ENCODE data around the gene CYP2F1. TPM values are rescaled to one million over a fixed set of nuclear protein-coding genes. Genes with fewer than 3 reads are reported as not detected.

The CYP2F1 gene, protein sequence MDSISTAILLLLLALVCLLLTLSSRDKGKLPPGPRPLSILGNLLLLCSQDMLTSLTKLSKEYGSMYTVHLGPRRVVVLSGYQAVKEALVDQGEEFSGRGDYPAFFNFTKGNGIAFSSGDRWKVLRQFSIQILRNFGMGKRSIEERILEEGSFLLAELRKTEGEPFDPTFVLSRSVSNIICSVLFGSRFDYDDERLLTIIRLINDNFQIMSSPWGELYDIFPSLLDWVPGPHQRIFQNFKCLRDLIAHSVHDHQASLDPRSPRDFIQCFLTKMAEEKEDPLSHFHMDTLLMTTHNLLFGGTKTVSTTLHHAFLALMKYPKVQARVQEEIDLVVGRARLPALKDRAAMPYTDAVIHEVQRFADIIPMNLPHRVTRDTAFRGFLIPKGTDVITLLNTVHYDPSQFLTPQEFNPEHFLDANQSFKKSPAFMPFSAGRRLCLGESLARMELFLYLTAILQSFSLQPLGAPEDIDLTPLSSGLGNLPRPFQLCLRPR
- not detected in 2 replicates for polyA plus RNA-seq (2011; rRNA removed)
- not detected in 2 replicates for polyA minus RNA-seq (2011; rRNA and poly(A)+ RNA removed)

- DNase-seq (ENCODE audit: low read depth, low spot score), result no peak
- no peak within 1 kb of the TSS for H3K27ac ChIP-seq (ENCODE audit: low read depth, low read length)
- TF ChIP-seq, protein P1, sequence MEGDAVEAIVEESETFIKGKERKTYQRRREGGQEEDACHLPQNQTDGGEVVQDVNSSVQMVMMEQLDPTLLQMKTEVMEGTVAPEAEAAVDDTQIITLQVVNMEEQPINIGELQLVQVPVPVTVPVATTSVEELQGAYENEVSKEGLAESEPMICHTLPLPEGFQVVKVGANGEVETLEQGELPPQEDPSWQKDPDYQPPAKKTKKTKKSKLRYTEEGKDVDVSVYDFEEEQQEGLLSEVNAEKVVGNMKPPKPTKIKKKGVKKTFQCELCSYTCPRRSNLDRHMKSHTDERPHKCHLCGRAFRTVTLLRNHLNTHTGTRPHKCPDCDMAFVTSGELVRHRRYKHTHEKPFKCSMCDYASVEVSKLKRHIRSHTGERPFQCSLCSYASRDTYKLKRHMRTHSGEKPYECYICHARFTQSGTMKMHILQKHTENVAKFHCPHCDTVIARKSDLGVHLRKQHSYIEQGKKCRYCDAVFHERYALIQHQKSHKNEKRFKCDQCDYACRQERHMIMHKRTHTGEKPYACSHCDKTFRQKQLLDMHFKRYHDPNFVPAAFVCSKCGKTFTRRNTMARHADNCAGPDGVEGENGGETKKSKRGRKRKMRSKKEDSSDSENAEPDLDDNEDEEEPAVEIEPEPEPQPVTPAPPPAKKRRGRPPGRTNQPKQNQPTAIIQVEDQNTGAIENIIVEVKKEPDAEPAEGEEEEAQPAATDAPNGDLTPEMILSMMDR (IDR thresholded peaks at IDR 0.05; ENCODE audit: low read depth, low read length), result no peak
- ChIA-PET POLR2A (no interaction called here), CTCF (no interaction called here)
- peaks cover 6% of the 10 kb centered on the region for H3K27me3 ChIP-seq (ENCODE audit: control insufficient read depth, insufficient read depth, low read length)
- H3K4me3 ChIP-seq (ENCODE audit: low read depth, low read length), result no peak within 1 kb of the TSS
- no peaks in the 10 kb centered on the region; the same call in 1 of the 2 replicates for H3K9me3 ChIP-seq (ENCODE audit: control insufficient read depth, insufficient read depth, low read length)
Observed at GRCh38 chr19:41114132-41114531, at the start of gene CYP2F1. Gene CYP2F1 (plus strand): TSS chr19:41114432. CDS start chr19:41116189, 1,757 bp downstream.

DNA sequence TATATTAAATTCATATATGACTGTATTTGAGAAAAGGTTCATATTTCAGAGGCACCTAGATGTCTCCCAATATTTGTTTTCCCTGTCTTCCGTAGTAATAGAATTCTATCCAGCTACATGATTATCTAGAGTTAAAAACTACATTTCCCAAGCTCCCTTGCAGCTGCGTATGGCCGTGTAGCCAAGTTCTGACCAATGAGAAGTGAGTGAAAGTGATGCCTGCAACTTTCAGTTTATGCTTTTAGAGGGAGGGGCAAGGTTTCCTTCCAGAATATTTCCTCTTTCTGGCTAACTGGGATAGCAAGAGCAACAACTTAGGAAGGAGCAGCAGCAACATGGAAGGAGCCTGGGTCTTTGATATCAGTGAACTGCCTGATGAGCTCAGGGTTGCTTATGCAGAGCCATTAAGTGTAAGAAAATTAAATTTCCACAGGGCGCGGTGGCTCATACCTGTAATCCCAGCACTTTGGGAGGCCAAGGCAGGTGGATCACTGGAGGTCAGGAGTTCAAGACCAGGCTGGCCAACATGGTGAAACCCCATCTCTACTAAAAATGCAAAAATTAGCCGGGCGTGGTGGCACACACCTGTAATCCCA, 49.2 kb upstream of the CYP2F1 start:
- no peak overlapping the region for H3K4me3 ChIP-seq (ENCODE audit: low read depth, low read length)
- POLR2A ChIA-PET, result no interaction called here
- no peaks in the 10 kb centered on the region for H3K9me3 ChIP-seq (ENCODE audit: control insufficient read depth, insufficient read depth, low read length)
- DNase-seq (ENCODE audit: low read depth, low spot score), result no peak
- H3K27ac ChIP-seq (ENCODE audit: low read depth, low read length), result no peak overlapping the region
- H3K27me3 ChIP-seq (ENCODE audit: control insufficient read depth, insufficient read depth, low read length), result peaks cover 3% of the 10 kb centered on the region
- TF ChIP-seq, protein P1 (IDR thresholded peaks at IDR 0.05; ENCODE audit: low read depth, low read length), result no peak
- CTCF ChIA-PET, result interaction anchor here (0.5 kb wide), 1 partner anchor 64 kb away, joined by 3 read pairs; no protein-coding TSS in a partner anchor

GRCh38 chr19:41076286-41076685, 37.9 kb upstream of the CYP2F1 start:
- POLR2A ChIA-PET, result no interaction called here
- TF ChIP-seq, protein P1 (IDR thresholded peaks at IDR 0.05; ENCODE audit: low read depth, low read length), result no peak

GRCh38 chr19:41083516-41083915, 30.7 kb upstream of the CYP2F1 start:
- Histone ChIP-seq H3K27me3 (ENCODE audit: control insufficient read depth, insufficient read depth, low read length) (peaks cover 2% of the 10 kb centered on the region), H3K4me3 (ENCODE audit: low read depth, low read length) (no peak overlapping the region), H3K27ac (ENCODE audit: low read depth, low read length) (no peak overlapping the region), H3K9me3 (ENCODE audit: control insufficient read depth, insufficient read depth, low read length) (no peaks in the 10 kb centered on the region)
- no peak for DNase-seq (ENCODE audit: low read depth, low spot score)
- ChIA-PET CTCF (no interaction called here), POLR2A (no interaction called here)
- TF ChIP-seq, protein P1 (IDR thresholded peaks at IDR 0.05; ENCODE audit: low read depth, low read length), result no peak

More at GRCh38 chr19:41076286-41076685, 37.9 kb upstream of the CYP2F1 start:
- CTCF ChIA-PET, result no interaction called here
- Histone ChIP-seq H3K27ac (ENCODE audit: low read depth, low read length) (no peak overlapping the region), H3K27me3 (ENCODE audit: control insufficient read depth, insufficient read depth, low read length) (peaks cover 1% of the 10 kb centered on the region), H3K9me3 (ENCODE audit: control insufficient read depth, insufficient read depth, low read length) (no peaks in the 10 kb centered on the region), H3K4me3 (ENCODE audit: low read depth, low read length) (no peak overlapping the region)
- no peak for DNase-seq (ENCODE audit: low read depth, low spot score)
